WI38 (cell line): ENCODE data around the gene MPPED1.

Experiments
- H3K4me3 ChIP-seq: 2 replicates; pipeline ENCODE4 v1.5.1; 2011; ENCODE audit warnings: low read depth, mild to moderate bottlenecking, control low read depth, low read length
- TF ChIP-seq, protein P1 (sequence below): IDR thresholded peaks from 2 replicates; pipeline ENCODE4 v1.5.1; 2012; ENCODE audit warnings: low read depth, mild to moderate bottlenecking, control low read depth, low read length

MPPED1 gene

GRCh38 chr22:43426816-43427215 is 15.0 kb downstream of the MPPED1 start:
- TF ChIP-seq, protein P1, sequence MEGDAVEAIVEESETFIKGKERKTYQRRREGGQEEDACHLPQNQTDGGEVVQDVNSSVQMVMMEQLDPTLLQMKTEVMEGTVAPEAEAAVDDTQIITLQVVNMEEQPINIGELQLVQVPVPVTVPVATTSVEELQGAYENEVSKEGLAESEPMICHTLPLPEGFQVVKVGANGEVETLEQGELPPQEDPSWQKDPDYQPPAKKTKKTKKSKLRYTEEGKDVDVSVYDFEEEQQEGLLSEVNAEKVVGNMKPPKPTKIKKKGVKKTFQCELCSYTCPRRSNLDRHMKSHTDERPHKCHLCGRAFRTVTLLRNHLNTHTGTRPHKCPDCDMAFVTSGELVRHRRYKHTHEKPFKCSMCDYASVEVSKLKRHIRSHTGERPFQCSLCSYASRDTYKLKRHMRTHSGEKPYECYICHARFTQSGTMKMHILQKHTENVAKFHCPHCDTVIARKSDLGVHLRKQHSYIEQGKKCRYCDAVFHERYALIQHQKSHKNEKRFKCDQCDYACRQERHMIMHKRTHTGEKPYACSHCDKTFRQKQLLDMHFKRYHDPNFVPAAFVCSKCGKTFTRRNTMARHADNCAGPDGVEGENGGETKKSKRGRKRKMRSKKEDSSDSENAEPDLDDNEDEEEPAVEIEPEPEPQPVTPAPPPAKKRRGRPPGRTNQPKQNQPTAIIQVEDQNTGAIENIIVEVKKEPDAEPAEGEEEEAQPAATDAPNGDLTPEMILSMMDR = no peak
- no peak overlapping the region for H3K4me3 ChIP-seq

- TF ChIP-seq, protein P1 = no peak
- no peak overlapping the region for H3K4me3 ChIP-seq
Observed at GRCh38 chr22:43427296-43428004, 15.6 kb downstream of the MPPED1 start.

GRCh38 chr22:43428005-43428485 is 16.2 kb downstream of the MPPED1 start:
- H3K4me3 ChIP-seq = no peak overlapping the region
- TF ChIP-seq, protein P1 = no peak

DNA sequence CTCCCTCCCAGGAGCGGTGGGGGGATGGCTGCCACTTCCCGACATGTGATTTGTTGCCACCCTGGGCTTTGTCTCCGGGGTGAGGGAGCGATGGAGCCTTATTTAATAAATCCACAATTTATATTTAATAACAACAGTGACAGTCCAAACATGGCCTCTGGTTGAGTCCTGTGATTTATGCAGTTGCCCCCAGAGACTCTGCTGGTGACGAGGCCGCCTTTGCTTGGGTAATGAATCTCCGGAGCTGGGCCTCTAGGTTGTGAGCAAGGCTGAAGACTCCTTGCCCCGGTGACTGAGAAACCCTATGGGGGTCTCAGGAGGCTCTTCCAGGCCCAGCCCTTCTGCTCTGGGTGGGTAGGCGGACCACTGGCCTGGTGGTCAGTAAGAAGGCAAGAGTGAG is 16.7 kb downstream of the MPPED1 start:
- TF ChIP-seq, protein P1 = no peak
- no peak overlapping the region for H3K4me3 ChIP-seq

DNA sequence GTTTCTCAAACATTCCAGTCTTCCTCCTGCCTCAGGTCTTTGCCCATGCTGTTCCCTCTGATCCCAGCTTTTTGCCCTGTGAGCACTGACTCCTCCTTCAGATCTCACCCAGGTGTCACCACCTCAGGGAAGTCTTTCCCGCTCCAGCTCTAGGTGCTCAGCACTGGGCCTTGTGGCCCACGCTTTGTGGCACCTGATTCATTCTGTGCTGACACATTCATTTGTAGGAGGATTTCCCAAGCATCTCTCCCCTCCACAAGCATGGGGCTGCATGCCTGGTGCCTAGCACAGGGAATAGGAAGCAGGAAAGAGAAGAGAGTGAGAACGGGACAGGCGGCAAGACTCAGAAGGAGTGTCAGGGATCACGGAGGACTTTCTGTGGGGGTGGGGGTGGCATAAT is 17.6 kb downstream of the MPPED1 start:
- no peak overlapping the region for H3K4me3 ChIP-seq
- TF ChIP-seq, protein P1 = no peak

DNA sequence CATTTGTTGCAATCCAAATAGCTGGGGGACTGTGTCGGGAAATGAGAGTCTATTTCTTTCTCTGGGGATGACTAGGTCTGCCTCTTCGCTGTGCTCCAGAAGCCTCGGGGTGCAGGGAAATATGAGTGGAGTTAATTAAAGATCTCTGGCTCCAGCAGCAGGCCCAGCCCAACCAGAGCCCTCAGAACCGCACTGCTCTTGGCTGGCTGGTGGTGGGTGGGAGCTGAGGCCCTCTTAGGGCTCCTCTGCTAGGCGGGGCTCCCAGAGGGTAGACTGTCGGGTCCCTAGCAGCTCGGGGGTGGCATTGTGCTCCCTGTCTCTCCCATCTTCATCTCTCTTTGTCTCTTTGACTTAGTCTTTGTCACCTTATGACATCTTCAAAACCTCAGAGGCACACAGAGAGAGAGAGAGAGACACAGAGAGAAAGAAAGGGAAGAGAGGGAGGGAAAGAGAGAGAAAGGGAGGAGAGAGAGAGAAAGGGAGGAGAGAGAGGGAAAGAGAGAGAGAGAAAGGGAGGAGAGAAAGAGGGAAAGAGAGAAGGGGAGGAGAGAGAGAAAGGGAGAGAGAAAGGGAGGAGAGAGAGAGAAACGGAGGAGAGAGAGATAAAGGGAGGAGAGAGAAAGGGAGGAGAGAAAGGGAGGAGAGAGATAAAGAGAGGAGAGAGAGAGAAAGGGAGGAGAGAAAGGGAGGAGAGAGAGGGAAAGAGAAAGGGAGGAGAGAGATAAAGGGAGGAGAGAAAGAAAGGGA is 20.2 kb downstream of the MPPED1 start:
- TF ChIP-seq, protein P1 = no peak
- H3K4me3 ChIP-seq = no peak overlapping the region

DNA sequence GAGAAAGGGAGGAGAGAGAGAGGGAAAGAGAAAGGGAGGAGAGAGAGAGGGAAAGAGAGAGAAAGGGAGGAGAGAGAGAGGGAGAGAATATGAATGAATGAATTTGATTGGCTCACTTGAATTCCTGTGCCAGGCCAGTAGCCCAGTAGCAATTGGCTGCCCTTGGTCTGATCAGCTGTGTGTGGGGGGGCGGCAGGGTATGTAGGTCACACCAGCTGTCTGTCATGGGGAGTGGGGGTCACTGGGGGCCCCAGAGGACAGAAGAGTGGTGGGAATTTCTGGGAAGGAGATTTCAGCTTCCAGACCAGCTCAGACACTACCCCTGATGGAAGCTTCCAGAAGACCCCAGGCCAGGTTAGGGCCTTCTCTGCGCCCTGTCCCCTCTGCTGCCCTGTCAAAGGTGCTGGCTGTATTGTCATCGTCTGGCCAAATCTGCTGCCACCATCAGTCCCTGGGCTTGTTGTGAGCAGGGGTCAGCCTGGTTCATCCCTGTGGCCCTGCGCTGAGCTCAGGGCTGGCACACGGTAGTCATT is 21.1 kb downstream of the MPPED1 start:
- no peak overlapping the region for H3K4me3 ChIP-seq
- TF ChIP-seq, protein P1 = no peak
